ENCODE results near the gene TEX51.

TEX51 gene

DNA sequence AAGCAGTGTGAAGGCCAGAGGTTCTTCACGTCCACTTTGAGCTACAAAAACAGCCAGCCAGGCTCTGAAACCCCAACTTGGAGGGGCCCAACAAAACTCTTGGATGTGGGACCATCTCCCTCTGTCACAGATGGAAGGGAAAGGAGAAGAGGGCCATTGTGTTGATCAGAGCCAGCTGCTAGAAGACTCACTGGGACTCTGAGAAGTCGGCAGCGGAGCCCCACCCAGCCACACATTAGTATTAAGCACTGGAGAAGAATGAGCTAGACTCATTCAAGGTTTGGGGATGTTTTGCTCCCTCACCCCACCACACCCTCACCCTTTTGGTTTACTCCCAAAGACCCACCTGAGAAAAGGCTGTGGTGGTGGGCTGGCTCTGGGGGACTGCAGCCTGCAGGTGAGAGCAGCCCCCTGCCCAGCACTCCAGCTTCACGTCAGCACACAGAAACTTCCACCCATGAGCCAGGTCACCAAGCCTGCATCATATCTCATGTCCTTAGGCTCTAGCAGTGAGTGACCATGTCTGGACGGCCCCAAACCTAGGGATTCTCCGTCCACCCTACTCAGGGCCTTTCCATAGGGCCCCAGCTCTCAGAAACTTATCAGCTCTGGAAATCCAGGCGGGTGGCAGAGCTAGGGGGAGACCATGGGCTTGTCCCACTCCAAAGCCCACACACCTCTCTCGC, 12.6 kb downstream of the TEX51 start:
- no peaks in the 10 kb centered on the region for H3K27me3 ChIP-seq (ENCODE audit: low read length)
- H3K4me2 ChIP-seq (ENCODE audit: low read depth, low read length, poor library complexity, severe bottlenecking) = no peak overlapping the region
- H3K36me3 ChIP-seq (ENCODE audit: low read length) = no peaks in the 10 kb centered on the region

DNA sequence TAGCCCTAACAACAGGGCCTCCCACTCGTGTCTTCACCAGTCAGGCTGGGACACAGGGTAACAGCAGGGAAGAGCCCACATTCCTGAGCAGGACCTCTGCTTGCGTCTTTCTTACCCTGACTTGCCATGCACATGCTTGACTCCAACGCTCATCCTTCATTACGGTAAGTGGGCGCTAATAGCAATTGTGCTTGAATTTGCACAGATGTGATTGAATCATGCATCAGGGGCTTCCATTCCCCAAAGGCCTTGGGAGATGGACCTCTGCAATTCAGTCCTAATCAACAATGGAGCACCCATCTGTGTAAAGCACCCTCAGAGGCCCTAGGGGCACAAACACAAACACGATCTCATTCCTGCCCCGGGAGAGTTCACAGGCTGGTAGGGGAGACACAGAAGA, 13.5 kb downstream of the TEX51 start:
- Histone ChIP-seq H3F3A (ENCODE audit: insufficient read depth) (no peaks in the 10 kb centered on the region), H3K9me3 (ENCODE audit: insufficient read depth, low read length) (no peaks in the 10 kb centered on the region), H2AFZ (ENCODE audit: low read depth, low read length, severe bottlenecking) (no peak overlapping the region), H3K27me3 (ENCODE audit: low read length) (no peaks in the 10 kb centered on the region), H3K4me3 (ENCODE audit: insufficient read depth, low read length, poor library complexity, severe bottlenecking) (no peak overlapping the region), H3K27ac (ENCODE audit: low read depth, low read length) (no peak overlapping the region), H3K79me2 (ENCODE audit: insufficient read depth, low read length) (no peaks in the 10 kb centered on the region), H3K9ac (ENCODE audit: low read length) (no peak overlapping the region), H3K36me3 (ENCODE audit: low read length) (no peaks in the 10 kb centered on the region), H3K4me2 (ENCODE audit: low read depth, low read length, poor library complexity, severe bottlenecking) (no peak overlapping the region), H3K9me2 (replicated peaks; ENCODE audit: insufficient read depth, low read length) (no peaks in the 10 kb centered on the region), H4K20me1 (ENCODE audit: low read depth, low read length) (no peaks in the 10 kb centered on the region)
- no peak for TF ChIP-seq EZH2phosphoT487 (conservative IDR thresholded peaks at IDR 0.05; ENCODE audit: low read length)
- TF ChIP-seq, protein P1, sequence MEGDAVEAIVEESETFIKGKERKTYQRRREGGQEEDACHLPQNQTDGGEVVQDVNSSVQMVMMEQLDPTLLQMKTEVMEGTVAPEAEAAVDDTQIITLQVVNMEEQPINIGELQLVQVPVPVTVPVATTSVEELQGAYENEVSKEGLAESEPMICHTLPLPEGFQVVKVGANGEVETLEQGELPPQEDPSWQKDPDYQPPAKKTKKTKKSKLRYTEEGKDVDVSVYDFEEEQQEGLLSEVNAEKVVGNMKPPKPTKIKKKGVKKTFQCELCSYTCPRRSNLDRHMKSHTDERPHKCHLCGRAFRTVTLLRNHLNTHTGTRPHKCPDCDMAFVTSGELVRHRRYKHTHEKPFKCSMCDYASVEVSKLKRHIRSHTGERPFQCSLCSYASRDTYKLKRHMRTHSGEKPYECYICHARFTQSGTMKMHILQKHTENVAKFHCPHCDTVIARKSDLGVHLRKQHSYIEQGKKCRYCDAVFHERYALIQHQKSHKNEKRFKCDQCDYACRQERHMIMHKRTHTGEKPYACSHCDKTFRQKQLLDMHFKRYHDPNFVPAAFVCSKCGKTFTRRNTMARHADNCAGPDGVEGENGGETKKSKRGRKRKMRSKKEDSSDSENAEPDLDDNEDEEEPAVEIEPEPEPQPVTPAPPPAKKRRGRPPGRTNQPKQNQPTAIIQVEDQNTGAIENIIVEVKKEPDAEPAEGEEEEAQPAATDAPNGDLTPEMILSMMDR (IDR thresholded peaks at IDR 0.05; ENCODE audit: insufficient read depth, low read length, poor library complexity, severe bottlenecking) = no peak

More for the DNA sequence above, 12.6 kb downstream of the TEX51 start:
- no peak for TF ChIP-seq EZH2phosphoT487 (conservative IDR thresholded peaks at IDR 0.05; ENCODE audit: low read length)
- TF ChIP-seq, protein P1 (IDR thresholded peaks at IDR 0.05; ENCODE audit: insufficient read depth, low read length, poor library complexity, severe bottlenecking) = no peak
- H4K20me1 ChIP-seq (ENCODE audit: low read depth, low read length) = no peaks in the 10 kb centered on the region
- H3K4me3 ChIP-seq (ENCODE audit: insufficient read depth, low read length, poor library complexity, severe bottlenecking) = no peak overlapping the region
- no peaks in the 10 kb centered on the region for H3K9me2 ChIP-seq (replicated peaks; ENCODE audit: insufficient read depth, low read length)
- H3F3A ChIP-seq (ENCODE audit: insufficient read depth) = no peaks in the 10 kb centered on the region
- H3K27ac ChIP-seq (ENCODE audit: low read depth, low read length) = no peak overlapping the region
- H3K79me2 ChIP-seq (ENCODE audit: insufficient read depth, low read length) = no peaks in the 10 kb centered on the region
- H3K9me3 ChIP-seq (ENCODE audit: insufficient read depth, low read length) = no peaks in the 10 kb centered on the region
- H3K9ac ChIP-seq (ENCODE audit: low read length) = no peak overlapping the region
- H2AFZ ChIP-seq (ENCODE audit: low read depth, low read length, severe bottlenecking) = no peak overlapping the region

DNA sequence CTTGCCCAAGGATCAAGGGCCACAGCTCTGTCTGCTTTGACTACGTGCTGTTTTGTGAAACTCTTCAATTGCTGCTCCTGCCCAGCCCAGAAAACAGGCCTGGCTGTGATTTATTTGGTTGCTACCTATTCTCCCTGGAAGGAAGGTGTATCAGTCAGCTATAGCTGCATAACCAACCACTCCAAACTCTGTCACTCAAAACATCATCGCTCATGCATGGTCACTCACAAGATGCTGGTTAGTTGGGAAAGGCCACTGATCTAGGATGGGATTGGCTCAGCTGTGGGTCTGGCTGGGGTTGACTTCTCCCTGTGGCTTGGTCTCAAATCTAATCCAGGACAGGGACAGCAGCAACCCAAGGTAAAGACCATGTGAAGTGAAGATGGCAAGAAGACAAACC, 14.6 kb downstream of the TEX51 start:
- Histone ChIP-seq H2AFZ (ENCODE audit: low read depth, low read length, severe bottlenecking) (no peak overlapping the region), H4K20me1 (ENCODE audit: low read depth, low read length) (no peaks in the 10 kb centered on the region), H3K27ac (ENCODE audit: low read depth, low read length) (no peak overlapping the region), H3K9ac (ENCODE audit: low read length) (no peak overlapping the region), H3K36me3 (ENCODE audit: low read length) (no peaks in the 10 kb centered on the region), H3K9me3 (ENCODE audit: insufficient read depth, low read length) (no peaks in the 10 kb centered on the region), H3K4me2 (ENCODE audit: low read depth, low read length, poor library complexity, severe bottlenecking) (no peak overlapping the region), H3K9me2 (replicated peaks; ENCODE audit: insufficient read depth, low read length) (no peaks in the 10 kb centered on the region), H3K27me3 (ENCODE audit: low read length) (no peaks in the 10 kb centered on the region), H3K79me2 (ENCODE audit: insufficient read depth, low read length) (no peaks in the 10 kb centered on the region), H3K4me3 (ENCODE audit: insufficient read depth, low read length, poor library complexity, severe bottlenecking) (no peak overlapping the region), H3F3A (ENCODE audit: insufficient read depth) (no peaks in the 10 kb centered on the region)
- TF ChIP-seq, protein P1 (IDR thresholded peaks at IDR 0.05; ENCODE audit: insufficient read depth, low read length, poor library complexity, severe bottlenecking) = no peak
- TF ChIP-seq EZH2phosphoT487 (conservative IDR thresholded peaks at IDR 0.05; ENCODE audit: low read length) = no peak

Data from SU-DHL-6 (cell line).